IMR-90 (cell line): ENCODE results near the gene HSPB6.

Source experiments
- BHLHE40 ChIP-seq: fragments of 150-350 bp; IDR thresholded peaks from 2 replicates; pipeline ENCODE4 v1.6.1; 2016; ENCODE audit warnings: mild to moderate bottlenecking, low read depth, low read length
- CEBPB ChIP-seq: IDR thresholded peaks from 2 replicates; pipeline ENCODE4 v1.6.1; 2012; ENCODE audit warnings: low read depth, low read length, improper control_type of control experiment
- CHD1 ChIP-seq: IDR thresholded peaks from 2 replicates; pipeline ENCODE4 v1.6.1; 2012; ENCODE audit warnings: low read depth, low read length, improper control_type of control experiment
- CTCF ChIP-seq: conservative IDR thresholded peaks from 2 replicates; pipeline ENCODE4 v1.5.1; 2012; ENCODE audit warnings: mild to moderate bottlenecking, low read depth, low read length, improper control_type of control experiment
- ELK1 ChIP-seq: fragments of 150-350 bp; IDR thresholded peaks from 2 replicates; pipeline ENCODE4 v1.6.1; 2016; ENCODE audit warnings: low read depth, mild to moderate bottlenecking, low read length, moderate library complexity, borderline replicate concordance
- FOS ChIP-seq: fragments of 150-350 bp; IDR thresholded peaks from 2 replicates; pipeline ENCODE4 v1.6.1; 2016; ENCODE audit warnings: low read depth, low read length
- MAFK ChIP-seq: IDR thresholded peaks from 2 replicates; pipeline ENCODE4 v1.6.1; 2012; ENCODE audit warnings: low read depth, low read length, improper control_type of control experiment
- MAZ ChIP-seq: IDR thresholded peaks from 2 replicates; pipeline ENCODE4 v1.6.1; 2012; ENCODE audit warnings: low read depth, mild to moderate bottlenecking, low read length, improper control_type of control experiment, moderate library complexity, borderline replicate concordance
- MXI1 ChIP-seq: IDR thresholded peaks from 2 replicates; pipeline ENCODE4 v1.6.1; 2012; ENCODE audit warnings: low read depth, mild to moderate bottlenecking, low read length, moderate library complexity, borderline replicate concordance
- NFE2L2 ChIP-seq: fragments of 150-350 bp; IDR thresholded peaks from 2 replicates; pipeline ENCODE4 v1.6.1; 2016; ENCODE audit warnings: low read depth, mild to moderate bottlenecking, low read length
- POLR2A ChIP-seq: IDR thresholded peaks from 2 replicates; pipeline ENCODE4 v1.6.1; 2012; ENCODE audit warnings: mild to moderate bottlenecking, low read depth, low read length
- RFX5 ChIP-seq: IDR thresholded peaks from 2 replicates; pipeline ENCODE4 v1.8.0; 2012; ENCODE audit warnings: low read depth, mild to moderate bottlenecking, low read length, moderate library complexity
- SMC3 ChIP-seq: fragments of 150-350 bp; IDR thresholded peaks from 2 replicates; pipeline ENCODE4 v1.6.1; 2016; ENCODE audit warnings: low read depth, mild to moderate bottlenecking, antibody characterized with exemption, low read length, moderate library complexity
- USF2 ChIP-seq: fragments of 150-350 bp; IDR thresholded peaks from 2 replicates; pipeline ENCODE4 v1.6.1; 2017; ENCODE audit warnings: mild to moderate bottlenecking, antibody characterized with exemption, low read length, low read depth

GRCh38 chr19:35724560-35724959, 32.3 kb downstream of the HSPB6 start:
- TF ChIP-seq POLR2A (no peak), CEBPB (no peak), MXI1 (no peak), CTCF (no peak), CHD1 (no peak), MAFK (no peak), SMC3 (no peak), RFX5 (no peak), ELK1 (no peak), FOS (no peak), USF2 (no peak), BHLHE40 (no peak), MAZ (no peak), NFE2L2 (no peak)
